GM21360 (cell line): ENCODE results near the gene SLC46A1.
A peak's percentile ranks its signal among the peaks of the same experiment; 100 is the strongest.

Source experiments
- ATAC-seq: cut with Tn5 transposase; IDR thresholded peaks from one replicate; pipeline ENCODE4 v1.9.1; 2021; ENCODE audit warnings: mild to moderate bottlenecking, moderate library complexity; ENCODE audit not compliant: unreplicated experiment

Gene SLC46A1

DNA sequence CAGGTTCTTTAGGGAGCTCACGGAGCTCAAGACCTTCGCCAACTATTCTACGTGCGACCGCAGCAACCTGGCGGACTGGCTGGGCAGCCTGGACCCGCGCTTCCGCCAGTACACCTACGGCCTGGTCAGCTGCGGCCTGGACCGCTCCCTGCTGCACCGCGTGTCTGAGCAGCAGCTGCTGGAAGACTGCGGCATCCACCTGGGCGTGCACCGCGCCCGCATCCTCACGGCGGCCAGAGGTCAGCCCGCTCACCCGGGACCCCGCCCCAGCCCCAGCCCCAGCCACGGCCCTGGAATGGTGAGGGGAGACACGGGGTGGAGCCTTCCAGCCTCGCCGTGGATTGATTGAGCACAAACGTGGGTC lies 21.0 kb downstream of the SLC46A1 start:
- ATAC-seq, result no peak

DNA sequence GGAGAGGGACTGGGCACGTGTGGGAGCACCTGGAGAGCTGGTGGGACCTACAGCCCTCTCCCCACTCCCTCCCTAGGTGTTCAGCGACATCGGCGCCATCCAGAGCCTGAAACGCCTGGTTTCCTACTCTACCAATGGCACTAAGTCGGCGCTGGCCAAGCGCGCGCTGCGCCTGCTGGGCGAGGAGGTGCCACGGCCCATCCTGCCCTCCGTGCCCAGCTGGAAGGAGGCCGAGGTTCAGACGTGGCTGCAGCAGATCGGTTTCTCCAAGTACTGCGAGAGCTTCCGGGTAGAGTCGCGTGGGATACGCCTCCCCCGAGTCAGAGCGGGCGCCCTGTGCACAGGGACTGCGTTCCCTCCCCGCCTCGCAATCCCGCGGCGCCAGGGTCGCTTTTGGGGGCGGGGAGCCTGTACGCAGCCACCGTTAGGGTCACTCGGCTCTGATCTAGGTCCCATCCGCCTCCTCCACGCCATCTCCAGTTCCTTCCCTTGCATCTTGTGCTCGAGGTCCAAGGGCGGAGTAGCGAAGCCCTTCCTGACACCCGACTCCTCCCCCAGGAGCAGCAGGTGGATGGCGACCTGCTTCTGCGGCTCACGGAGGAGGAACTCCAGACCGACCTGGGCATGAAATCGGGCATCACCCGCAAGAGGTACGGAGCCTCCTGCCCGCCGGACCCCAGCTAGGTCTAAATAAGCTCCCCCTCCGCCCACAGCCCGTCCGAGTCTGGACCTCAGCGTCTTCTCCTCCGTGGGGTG lies 21.6 kb downstream of the SLC46A1 start:
- ATAC-seq, result no peak

DNA sequence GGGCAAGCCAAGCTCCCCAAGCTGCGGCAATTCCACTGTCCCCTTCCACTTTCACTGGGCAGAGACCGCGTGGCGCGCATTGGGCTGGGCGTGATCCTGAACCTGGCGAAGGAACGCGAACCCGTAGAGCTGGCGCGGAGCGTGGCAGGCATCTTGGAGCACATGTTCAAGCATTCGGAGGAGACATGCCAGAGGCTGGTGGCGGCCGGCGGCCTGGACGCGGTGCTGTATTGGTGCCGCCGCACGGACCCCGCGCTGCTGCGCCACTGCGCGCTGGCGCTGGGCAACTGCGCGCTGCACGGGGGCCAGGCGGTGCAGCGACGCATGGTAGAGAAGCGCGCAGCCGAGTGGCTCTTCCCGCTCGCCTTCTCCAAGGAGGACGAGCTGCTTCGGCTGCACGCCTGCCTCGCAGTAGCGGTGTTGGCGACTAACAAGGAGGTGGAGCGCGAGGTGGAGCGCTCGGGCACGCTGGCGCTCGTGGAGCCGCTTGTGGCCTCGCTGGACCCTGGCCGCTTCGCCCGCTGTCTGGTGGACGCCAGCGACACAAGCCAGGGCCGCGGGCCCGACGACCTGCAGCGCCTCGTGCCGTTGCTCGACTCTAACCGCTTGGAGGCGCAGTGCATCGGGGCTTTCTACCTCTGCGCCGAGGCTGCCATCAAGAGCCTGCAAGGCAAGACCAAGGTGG lies 24.7 kb downstream of the SLC46A1 start:
- no peak for ATAC-seq

DNA sequence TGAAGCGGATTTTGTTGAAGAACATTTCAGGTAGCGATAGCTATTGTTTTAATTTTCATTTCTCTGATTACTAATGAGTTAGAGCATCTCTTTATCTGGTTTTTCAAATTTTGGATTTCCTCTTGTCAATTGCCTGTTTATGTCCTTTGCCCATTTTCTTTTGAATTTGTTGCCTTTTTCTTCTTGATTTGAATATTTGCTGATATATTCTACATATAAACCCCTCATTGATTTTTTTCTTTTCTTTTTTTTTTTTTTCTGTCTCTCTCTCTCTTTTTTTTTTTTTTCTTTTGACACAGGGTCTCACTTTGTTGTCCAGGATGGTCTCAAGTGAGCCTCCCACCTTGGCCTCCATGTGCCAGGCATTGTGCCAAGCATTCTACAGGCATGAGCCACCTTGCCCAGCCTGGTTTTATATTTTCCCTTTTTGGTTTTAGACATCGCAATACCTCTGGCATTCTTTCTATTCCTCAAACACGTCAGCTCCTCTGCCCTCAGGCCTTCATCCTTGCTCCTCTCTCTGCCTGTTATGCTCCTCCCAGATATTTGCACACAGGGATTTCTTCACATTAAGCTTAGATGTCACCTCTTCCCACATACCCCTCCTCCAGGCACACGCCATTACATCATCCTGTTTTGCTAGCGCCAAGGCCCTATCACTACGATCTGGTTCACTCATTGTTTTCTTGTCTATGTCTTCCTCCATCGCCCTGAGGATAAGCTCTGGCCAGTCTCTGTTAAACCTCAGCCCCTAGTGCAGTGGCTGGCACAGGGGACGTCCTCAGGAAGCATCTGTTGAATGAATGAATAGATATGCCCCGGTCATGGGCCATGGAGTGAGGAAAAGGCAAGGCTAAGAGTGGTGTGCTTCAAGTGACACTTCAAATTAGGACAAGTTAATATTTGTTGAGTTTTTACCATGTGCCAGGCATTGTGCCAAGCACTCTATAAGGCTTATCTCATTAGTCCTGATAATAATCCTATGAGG lies 25.9 kb downstream of the SLC46A1 start:
- ATAC-seq, result no peak

DNA sequence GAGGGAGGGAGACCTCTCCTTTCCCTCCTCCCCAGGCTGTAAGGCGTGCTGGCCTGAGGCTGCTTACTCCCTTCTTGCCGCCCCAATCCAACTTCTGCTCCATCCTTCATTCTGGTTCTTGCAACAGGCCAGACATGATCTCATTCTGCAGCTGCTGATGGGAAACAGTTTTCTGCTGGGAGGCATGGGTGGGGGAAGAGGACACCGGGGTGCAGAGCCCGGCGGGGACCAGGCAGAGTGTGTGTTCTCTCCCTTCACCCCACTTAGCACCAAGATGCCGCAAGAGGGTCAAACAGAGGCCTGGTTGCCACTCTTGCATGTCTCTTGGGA lies 33.1 kb downstream of the SLC46A1 start:
- ATAC-seq, result no peak

DNA sequence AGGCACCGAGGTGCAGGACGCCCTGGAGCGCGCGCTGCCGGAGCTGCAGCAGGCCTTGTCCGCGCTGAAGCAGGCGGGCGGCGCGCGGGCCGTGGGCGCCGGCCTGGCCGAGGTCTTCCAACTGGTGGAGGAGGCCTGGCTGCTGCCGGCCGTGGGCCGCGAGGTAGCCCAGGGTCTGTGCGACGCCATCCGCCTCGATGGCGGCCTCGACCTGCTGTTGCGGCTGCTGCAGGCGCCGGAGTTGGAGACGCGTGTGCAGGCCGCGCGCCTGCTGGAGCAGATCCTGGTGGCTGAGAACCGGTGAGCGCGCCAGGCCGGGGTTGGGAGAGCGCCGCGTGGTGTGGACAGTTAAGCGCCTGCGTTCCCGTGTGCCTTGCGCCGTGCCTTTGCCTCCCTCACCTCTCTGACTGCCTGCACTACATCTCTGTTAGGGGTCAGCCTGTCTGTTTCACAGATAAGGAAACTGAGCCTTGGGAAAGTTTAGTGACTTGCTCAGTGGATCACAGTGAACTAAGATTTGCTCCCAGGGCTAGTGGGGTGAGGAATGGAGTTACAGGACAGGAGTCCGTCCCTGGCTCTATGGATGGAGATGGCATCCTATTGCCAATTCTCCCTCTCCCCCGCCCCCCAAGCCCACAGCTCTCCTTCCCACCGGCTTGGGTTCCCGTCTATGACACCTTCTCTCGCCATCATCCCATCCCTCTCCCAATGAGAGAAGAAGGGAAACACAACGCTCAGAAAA lies 33.6 kb downstream of the SLC46A1 start:
- peak; percentile 10 for ATAC-seq

DNA sequence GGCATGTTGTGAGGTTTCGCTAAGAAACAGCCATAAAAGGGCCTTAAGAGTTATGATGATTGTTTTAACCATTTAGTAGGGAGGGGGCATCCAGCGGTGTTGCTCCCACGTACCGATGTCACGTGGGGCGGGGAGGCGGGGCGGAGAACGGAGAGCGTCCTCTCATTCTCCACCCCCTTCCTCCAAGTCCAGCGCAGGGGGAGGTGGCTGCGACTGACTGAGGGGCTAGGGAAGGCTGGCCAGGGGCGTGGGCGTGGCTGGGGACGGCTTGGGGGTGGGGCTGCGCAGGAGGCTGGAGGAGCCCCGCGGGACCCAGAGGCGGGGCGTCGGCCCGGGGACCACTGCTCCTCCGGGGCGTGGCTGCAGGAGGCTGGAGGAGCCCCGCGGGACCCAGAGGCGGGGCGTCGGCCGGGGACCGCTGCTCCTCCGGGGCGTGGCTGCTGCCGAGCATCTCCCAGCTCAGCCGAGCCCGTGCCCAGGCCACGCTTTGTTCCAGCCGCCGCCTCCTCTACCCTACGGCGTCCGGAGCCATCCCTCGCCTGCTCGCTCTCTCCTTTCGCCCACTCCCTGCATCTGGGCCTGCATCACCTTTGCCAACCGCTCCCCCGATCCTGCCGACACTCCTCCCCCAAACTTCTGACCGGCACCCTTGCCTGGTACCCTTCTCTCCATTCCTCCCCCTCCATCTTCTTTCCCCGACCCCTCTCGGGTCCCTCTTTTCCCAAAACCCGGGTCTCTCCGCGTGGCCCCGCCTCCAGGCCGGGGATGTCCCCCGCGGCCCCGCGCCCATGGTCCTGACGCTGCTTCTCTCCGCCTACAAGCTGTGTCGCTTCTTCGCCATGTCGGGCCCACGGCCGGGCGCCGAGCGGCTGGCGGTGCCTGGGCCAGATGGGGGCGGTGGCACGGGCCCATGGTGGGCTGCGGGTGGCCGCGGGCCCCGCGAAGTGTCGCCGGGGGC lies 34.5 kb downstream of the SLC46A1 start, which contains the start of gene SARM1:
SARM1 (plus strand) TSS at position 450 of the 958 bp plus-strand sequence; CDS start at position 789, 339 bp downstream.
- peak; percentile 75 for ATAC-seq

DNA sequence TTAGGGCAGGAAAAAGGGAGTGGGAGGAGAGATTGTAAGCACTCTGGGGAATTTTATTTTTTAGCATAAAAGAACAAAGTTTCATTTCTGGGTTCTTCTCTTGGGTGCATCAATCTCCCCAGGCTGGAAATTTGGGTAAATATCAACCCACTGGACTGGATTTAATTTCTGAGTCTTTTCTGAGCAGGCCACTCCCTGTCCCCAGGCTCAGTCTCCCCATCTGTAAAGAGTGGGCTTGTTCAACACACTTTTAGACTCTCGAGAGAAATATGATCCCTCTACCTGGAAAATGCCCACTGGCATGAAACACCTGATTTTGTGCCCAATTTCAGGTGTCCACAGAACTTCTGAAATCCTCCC lies 35.3 kb downstream of the SLC46A1 start:
- ATAC-seq, result no peak

DNA sequence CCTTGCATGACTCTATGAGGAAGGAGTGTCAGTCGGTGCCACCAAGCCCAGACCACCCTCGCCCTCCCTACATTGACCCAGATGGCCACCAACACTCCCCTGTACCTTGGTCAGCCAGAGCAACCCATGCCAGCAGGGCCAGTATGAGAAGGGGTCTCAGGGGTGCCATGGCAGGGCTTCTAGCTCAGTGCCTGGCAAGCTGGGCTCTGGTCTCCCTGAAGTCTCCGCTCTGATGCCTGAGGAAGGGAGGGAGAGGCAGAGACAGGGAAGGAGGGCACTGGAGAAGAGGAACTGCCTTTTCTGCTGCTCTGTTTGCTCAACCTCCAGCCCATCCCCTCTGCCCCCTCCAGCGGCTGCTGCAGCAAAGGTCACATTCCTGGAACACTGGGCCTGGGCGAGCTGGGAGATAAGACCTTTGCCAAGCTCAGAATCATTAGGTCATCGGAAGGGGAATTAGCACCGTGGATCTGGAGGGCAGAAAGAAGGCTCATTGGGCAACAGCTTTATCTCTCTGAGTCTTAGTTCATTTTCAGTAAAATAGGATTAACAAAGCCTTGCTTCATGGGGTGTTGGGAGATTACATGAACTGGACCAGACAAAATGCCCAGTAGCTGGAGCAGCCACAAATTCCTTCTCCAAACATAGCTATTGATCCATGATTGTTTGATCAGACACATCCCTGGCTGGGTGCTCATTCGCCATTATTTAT lies 35.8 kb downstream of the SLC46A1 start, which contains the start of gene VTN:
VTN (minus strand) TSS at position 273 of the 709 bp plus-strand sequence; CDS start at position 169, 104 bp downstream.
- ATAC-seq, result no peak

DNA sequence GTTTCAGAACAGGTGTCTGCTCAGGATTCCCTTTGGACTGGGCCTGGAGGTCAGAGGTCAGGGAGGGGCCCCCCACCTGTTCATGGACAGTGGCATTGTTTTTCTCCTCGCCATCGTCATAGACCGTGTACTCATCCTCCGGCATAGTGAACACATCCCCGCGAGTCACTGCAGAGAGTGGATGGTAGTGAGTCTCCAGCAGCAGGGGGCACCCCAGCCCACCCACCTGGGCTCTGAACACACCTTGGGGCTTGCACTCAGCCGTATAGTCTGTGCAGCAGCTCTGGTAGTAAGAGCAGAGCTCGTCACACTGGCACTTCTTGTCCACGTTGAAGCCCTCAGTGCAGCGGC lies 36.4 kb downstream of the SLC46A1 start:
- no peak for ATAC-seq

DNA sequence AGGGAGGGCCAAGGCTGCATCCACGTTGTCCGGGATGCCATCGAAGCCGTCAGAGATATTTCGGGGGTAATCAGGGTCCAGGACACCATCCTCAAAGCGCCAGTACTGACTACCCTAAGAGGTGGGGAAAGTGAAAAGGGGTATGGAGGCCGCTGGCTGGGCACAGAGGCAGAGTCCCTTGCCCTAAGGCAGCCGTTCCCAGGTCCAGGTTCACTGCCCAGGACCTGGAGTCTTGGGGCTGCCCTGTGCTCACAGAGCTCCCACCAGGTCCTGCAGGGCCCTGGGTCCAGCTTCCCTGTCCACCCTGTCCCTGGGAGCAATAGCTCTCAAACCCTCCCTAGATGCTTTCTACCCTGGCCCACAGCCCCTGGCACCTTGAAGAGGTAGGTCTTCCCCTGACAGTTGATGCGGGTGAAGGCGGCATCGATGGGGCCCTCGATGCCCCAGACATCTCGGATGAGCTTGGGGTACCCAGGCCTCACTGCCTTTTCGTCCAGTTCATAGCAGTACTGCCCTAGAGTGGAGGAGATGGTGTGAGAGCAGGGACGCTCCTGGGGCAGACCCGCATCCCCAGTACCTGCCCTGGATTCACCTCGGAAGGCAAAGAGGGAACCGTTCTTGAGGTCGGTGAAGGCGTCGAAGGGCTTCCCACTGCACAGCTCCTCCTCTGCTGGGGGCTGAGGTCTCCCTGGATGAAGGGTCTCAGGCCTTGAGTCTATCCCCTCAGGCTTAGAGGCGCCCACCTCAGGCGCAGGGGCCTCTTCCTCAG lies 36.9 kb downstream of the SLC46A1 start:
- ATAC-seq, result no peak

DNA sequence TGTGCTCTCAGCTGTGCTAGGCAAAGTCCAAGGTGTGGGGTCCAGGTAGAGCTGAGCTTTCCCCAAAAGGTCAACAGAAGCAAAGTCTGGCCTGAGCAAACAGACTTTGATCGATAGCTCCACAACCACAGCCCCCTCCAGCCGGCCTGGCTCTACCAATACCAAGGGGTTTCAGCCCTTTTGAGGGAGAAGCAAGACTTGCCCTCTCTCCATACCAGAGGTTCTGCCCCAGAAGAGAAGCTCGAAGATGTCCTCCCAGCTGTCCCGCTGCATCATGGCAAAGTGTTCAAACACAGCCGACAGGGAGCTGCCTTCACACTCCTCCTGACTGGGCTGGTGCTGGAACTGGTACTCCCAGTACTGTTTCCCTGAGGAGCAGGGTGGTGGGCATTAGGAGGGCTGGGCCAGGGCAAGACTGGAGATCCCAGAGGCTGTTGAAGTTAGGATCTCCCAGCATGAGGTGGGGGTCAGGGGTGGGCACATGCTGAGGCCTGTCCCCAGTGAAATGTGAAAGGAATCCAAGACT lies 37.6 kb downstream of the SLC46A1 start:
- ATAC-seq, result no peak

DNA sequence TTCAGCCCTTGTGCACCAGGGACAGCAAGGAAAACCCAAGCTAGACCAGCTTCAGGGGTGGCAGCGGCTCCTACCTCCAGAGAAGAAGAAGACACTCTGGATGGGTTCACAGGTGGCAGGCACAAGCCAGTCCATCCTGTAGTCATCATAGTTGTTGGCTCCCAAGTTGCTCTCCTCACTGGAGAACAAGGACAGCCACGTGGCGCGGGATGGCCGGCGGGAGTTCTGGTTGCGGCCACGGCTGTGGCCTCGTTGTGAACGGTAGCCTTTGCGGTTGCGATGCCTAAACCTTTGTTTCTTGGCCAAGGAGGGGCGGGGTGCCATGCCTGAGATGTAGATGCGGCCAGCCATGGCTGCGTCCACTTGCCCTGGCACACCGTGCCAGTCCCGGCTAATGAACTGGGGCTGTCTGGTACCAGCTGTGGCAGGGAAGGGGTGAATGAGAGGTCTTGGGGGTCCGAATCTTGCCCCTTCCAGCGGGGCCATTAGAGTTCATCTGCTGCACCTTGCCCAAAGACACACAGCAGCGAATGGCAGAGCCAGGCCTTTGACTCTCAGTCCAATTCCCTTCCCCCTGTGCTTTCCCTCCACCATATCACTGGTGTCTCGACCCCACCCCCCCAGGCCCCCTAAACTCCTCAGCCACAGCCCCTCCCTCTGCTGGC lies 38.2 kb downstream of the SLC46A1 start:
- ATAC-seq, result no peak

DNA sequence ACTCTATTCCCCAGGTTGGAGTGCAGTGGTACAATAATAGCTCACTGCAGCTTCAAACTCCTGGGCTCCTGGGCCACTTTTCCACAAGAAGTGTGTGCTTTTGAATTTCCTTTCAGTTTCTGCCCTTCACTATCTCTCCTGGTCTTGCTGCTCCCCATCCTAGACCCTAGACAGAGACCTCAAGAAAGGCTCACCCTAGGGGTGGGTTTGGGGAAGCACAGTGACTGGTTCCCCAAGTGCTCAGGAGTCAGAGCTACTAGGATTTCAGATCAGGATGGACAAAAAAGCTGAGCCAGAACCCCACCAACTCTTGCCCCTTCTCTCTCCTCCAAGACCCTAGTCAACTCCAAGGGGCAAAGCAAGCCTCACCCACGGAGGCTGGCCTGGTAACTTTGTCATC lies 39.4 kb downstream of the SLC46A1 start:
- no peak for ATAC-seq

DNA sequence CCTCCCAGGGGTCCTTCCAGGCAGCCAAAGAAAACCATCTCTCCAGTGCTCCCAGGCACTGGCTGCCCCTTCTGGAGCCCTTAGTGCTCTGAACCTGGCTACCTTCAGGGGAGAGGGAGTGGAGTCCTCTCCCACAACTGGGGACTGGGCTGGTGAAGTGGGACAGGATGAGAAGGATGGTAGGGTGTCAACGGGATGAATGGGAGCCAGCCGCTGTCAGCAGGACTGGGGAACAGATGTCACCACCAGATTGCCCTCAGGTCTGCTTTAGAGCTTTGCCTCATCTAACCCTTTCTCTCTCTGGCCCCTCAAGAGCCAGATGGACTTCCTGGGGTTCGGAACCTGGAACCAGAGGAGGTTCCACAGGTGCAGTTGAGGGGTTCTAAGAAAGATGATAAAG lies 40.5 kb downstream of the SLC46A1 start:
- no peak for ATAC-seq

DNA sequence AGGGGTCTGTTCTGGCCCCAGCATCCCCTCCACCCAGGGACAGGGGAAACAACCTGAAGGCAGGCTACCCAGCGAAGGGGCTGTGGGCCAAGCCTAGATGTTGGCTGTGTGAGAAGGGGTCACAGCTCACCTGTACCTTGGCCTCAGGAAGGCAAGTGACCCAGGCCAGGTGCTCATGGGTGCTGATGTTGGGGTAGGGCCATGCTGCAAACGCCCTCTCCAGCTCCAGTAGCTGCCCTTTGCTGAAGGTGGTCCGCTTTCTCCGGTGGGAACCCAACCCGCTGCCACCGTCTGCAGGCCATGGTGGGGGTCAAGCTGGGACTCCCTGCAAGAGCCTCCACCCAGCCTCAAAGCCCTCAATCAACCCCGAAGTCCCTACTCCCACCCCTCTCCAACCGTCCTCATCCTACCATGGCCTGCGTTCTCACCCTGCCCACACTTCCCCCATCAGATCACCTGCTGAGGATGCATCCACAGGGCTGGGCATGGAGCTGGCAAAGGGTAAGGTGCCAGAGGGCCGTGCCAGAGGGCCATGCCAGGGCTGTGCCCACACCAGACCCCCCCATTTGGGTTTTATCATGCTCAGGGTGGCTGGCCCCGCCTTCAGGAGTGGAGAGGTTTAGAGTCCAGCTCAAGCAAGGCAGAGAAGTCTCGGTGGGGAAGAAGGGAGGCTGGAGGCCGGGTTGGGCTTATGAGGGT lies 41.2 kb downstream of the SLC46A1 start, which contains the start of gene SEBOX:
SEBOX (minus strand) TSS at position 535 of the 699 bp plus-strand sequence; CDS start at position 487, 48 bp downstream.
- no peak for ATAC-seq
